Prostate gland (tissue), 2 donors: ENCODE measurements around the gene ZNF423. TPM values are rescaled to one million over a fixed set of nuclear protein-coding genes. Genes with fewer than 3 reads are reported as not detected.

Source experiments
- DNase-seq: peaks from one replicate; pipeline ENCODE4 v3.0.0-alpha.2; 2019; ENCODE audit warnings: low spot score
- H3K27ac ChIP-seq, 2 donors: fragments of 200-600 bp; sonication (generic); 2 replicates each; pipeline ENCODE4 v1.5.1; 2017 to 2019
- H3K27me3 ChIP-seq: fragments of 200-600 bp; sonication (generic); replicated peaks from 2 replicates; pipeline ENCODE4 v1.5.1; 2019; ENCODE audit not compliant: insufficient read depth
- H3K36me3 ChIP-seq, 2 donors: fragments of 200-600 bp; sonication (generic); 1 replicate in 1 of 2; 2 replicates in 1 of 2; pipeline versions ENCODE4 v1.5.1 to v1.8.1; 2017 to 2019
- H3K4me1 ChIP-seq: fragments of 200-600 bp; sonication (generic); replicated peaks from 2 replicates; pipeline ENCODE4 v1.5.1; 2019
- H3K4me3 ChIP-seq, 2 donors: fragments of 200-600 bp; sonication (generic); 2 replicates each; pipeline ENCODE4 v1.5.1; 2017 to 2019
- H3K9me3 ChIP-seq: fragments of 200-600 bp; sonication (generic); 2 replicates; pipeline ENCODE4 v1.5.1; 2017
- CTCF ChIP-seq, 4 experiments: fragments of 200-600 bp in 2 of 4; fragments of 450-650 bp in 2 of 4; sonication (generic) in 2 of 4; IDR thresholded peaks; 1 replicate in 3 of 4; 2 replicates in 1 of 4; pipeline ENCODE4 v1.5.1; 2016 to 2019; ENCODE audit warnings: antibody characterized with exemption in 4 of 4, mild to moderate bottlenecking in 2 of 4, moderate library complexity in 2 of 4
- POLR2A ChIP-seq: fragments of 450-650 bp; IDR thresholded peaks from one replicate; pipeline ENCODE4 v1.6.1; 2016; ENCODE audit warnings: antibody characterized with exemption, mild to moderate bottlenecking
- POLR2AphosphoS5 ChIP-seq: sonication (generic); formaldehyde crosslinking; IDR thresholded peaks from one replicate; pipeline ENCODE4 v1.6.1; 2017; ENCODE audit warnings: antibody characterized with exemption
- WGBS: methylation state at CpG from one replicate; pipeline ENCODE4 v1.1.5; 2018; 5-methylcytosine and 5-hydroxymethylcytosine counted together
- intact Hi-C: fragments of 100-400 bp; cut with DNase I; formaldehyde crosslinking; loops from one replicate; pipeline ENCODE4 v1.14.2; 2022
- total RNA-seq, 2 donors: library from RNA; depleted of rRNA; stranded (reverse); fragments of >200 nt; gene quantifications; one replicate each; pipeline ENCODE4 v1.1.0, GENCODE V29; 2016

Gene ZNF423
- total RNA-seq, 2 donors from 2014 or later: 6.1 to 22.7 TPM

- WGBS: 71% methylated on average over 6 of the region's 6 CpGs
- Histone ChIP-seq H3K4me1 (no peaks in the 10 kb centered on the region), H3K27me3 (no peaks in the 10 kb centered on the region), H3K36me3 (no peaks in the 10 kb centered on the region), H3K4me3 (no peak overlapping the region), H3K9me3 (no peaks in the 10 kb centered on the region), H3K27ac (no peak overlapping the region)
- intact Hi-C loops: no loop called here
- TF ChIP-seq POLR2A: no peak
- TF ChIP-seq CTCF (IDR thresholded peaks at IDR 0.05): no peak
- no peak for TF ChIP-seq POLR2AphosphoS5
- no peak for DNase-seq
Measured at GRCh38 chr16:49459953-49460735, 395.8 kb downstream of the ZNF423 start.

- Histone ChIP-seq H3K4me1 (no peaks in the 10 kb centered on the region), H3K36me3 (no peaks in the 10 kb centered on the region), H3K4me3 (no peak overlapping the region), H3K9me3 (no peaks in the 10 kb centered on the region), H3K27ac (no peak overlapping the region), H3K27me3 (no peaks in the 10 kb centered on the region)
- DNase-seq: no peak
- WGBS: 87% methylated on average over 5 of the region's 5 CpGs
- TF ChIP-seq POLR2AphosphoS5 (no peak), CTCF (IDR thresholded peaks at IDR 0.05) (no peak), POLR2A (no peak)
- intact Hi-C loops: no loop called here
Measured at GRCh38 chr16:49458656-49459445, 397.1 kb downstream of the ZNF423 start.

GRCh38 chr16:49458243-49458642 lies 397.7 kb downstream of the ZNF423 start:
- H3K4me1 ChIP-seq: no peaks in the 10 kb centered on the region
- no peaks in the 10 kb centered on the region for H3K9me3 ChIP-seq
- 84% methylated on average over 6 of the region's 6 CpGs for WGBS
- no peak overlapping the region for H3K4me3 ChIP-seq
- intact Hi-C loops: no loop called here
- H3K36me3 ChIP-seq: no peaks in the 10 kb centered on the region
- no peak for DNase-seq
- TF ChIP-seq POLR2A: no peak
- no peak for TF ChIP-seq POLR2AphosphoS5
- TF ChIP-seq CTCF (IDR thresholded peaks at IDR 0.05): no peak
- H3K27me3 ChIP-seq: no peaks in the 10 kb centered on the region
- no peak overlapping the region for H3K27ac ChIP-seq

GRCh38 chr16:49457196-49457595 lies 398.7 kb downstream of the ZNF423 start:
- no peaks in the 10 kb centered on the region for H3K4me1 ChIP-seq
- no peak for TF ChIP-seq CTCF (IDR thresholded peaks at IDR 0.05)
- no peak for TF ChIP-seq POLR2A
- TF ChIP-seq POLR2AphosphoS5: no peak
- no peaks in the 10 kb centered on the region for H3K9me3 ChIP-seq
- intact Hi-C loops: no loop called here
- no peak for DNase-seq
- no peaks in the 10 kb centered on the region for H3K36me3 ChIP-seq
- WGBS: 92% methylated on average over 7 of the region's 7 CpGs
- H3K27ac ChIP-seq: no peak overlapping the region
- no peak overlapping the region for H3K4me3 ChIP-seq
- no peaks in the 10 kb centered on the region for H3K27me3 ChIP-seq
